Neuron (in vitro differentiated cells): ENCODE results near the gene KLF1.
A peak's percentile ranks its signal among the peaks of the same experiment; 100 is the strongest.

Experiments
- H2AFZ ChIP-seq: one replicate; pipeline ENCODE4 v1.6.1; 2013; ENCODE audit warnings: low read depth, mild to moderate bottlenecking, inconsistent platforms, low read length, moderate library complexity
- H3K27me3 ChIP-seq: one replicate; pipeline ENCODE4 v1.6.1; 2013; ENCODE audit warnings: low read length; ENCODE audit not compliant: insufficient read depth
- H3K36me3 ChIP-seq: one replicate; pipeline ENCODE4 v1.6.1; 2013; ENCODE audit warnings: low read length; ENCODE audit not compliant: insufficient read depth
- H3K4me1 ChIP-seq: one replicate; pipeline ENCODE4 v1.6.1; 2013; ENCODE audit warnings: low read length; ENCODE audit not compliant: insufficient read depth
- H3K4me3 ChIP-seq: 2 replicates; pipeline ENCODE4 v1.5.1; 2013; ENCODE audit warnings: mild to moderate bottlenecking, low read length, moderate library complexity
- H3K9me3 ChIP-seq: one replicate; pipeline ENCODE4 v1.6.1; 2013; ENCODE audit warnings: low read length

KLF1 gene

DNA sequence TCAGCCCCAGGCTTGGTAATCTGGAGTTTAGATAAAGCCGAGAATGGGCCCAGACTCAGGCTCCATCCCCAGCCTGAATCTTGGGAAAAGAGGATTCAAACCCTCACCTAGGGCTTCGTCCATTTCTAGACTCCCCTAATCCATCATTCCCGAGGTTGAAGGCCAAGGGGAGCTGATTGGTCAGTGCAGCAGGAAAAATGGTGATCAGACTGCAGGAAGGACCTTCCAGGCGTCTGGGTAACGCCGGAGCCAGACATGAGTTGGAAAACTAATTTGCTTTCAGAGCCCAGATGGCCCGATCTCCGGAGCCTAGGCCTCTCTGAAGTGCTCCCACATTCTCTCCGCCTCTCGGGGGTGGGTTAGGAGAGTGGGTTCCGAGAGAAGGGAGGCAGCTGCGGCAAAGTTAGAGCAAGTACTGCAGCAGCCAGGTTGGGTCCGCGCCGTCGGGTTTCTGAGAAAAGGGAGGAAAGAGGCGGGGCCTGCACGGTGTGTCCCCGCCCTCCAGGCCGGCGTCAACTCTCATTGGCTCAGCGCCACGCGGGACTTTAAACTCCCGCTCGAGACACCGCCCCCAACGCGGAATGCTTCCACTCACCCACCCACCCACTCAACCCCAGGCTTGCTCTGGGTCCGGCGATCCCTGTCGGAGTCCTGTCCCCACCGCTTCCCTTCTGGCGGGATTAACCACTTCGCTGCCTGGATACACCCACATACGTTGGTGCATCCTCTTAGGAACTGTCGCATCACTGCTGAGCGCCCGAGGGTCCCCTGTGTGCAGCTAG, 51.8 kb downstream of the KLF1 start:
- H3K4me3 ChIP-seq: no peak overlapping the region
- H3K27me3 ChIP-seq: peaks cover 36% of the 10 kb centered on the region
- peaks cover 23% of the 10 kb centered on the region for H3K4me1 ChIP-seq
- H3K9me3 ChIP-seq: no peaks in the 10 kb centered on the region
- no peaks in the 10 kb centered on the region for H3K36me3 ChIP-seq
- no peak overlapping the region for H2AFZ ChIP-seq

DNA sequence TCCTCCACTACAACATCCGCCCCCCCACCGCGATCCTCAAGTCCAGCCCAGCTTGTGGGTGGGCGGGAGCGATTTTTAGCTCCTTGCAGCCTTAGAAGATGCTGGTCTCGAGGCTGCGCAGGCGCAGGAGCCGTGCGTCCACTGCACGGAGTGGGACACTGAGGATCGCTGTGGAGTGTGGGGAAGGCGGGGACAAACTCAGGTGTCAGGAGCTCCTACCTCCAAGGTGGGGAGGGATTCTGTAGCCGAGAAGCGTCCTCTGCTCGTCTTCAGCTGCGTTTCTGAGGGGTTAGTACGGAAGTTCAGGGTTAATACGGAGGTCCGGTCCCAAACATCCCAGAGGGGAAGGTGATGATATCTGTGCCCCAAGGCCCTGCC, 52.4 kb downstream of the KLF1 start, which contains the start of gene RTBDN:
Gene RTBDN (minus strand): TSS at position 14 of the 378 bp plus-strand sequence. CDS start 4,600 bp downstream, outside the sequence.
- H3K4me1 ChIP-seq: peaks cover 23% of the 10 kb centered on the region
- H3K9me3 ChIP-seq: no peaks in the 10 kb centered on the region
- H3K36me3 ChIP-seq: no peaks in the 10 kb centered on the region
- H2AFZ ChIP-seq: peak within 1 kb of the TSS; percentile 44
- peak within 1 kb of the TSS; percentile 49 for H3K4me3 ChIP-seq
- peaks cover 42% of the 10 kb centered on the region for H3K27me3 ChIP-seq
